MCF 10A (cell line): Measurements from ENCODE around the gene TSC2. TPM values are rescaled to one million over a fixed set of nuclear protein-coding genes. Genes with fewer than 3 reads are reported as not detected.

ENCODE experiments used
- BruUV-seq: library from RNA; stranded (reverse); fragments of 400-500 nt; replicated peaks from 2 replicates; lab custom pipeline; 2021; lab: Mats Ljungman, UMichigan
- CTCF ChIA-PET: fragments of 300-600 bp; sonication (Branson Sonifier 250); formaldehyde crosslinking; extraction: SDS; loops from one replicate; lab custom pipeline; 2021; ENCODE audit warnings: antibody characterized with exemption, inconsistent platforms; lab: Yijun Ruan, JAX
- POLR2A ChIA-PET: fragments of 300-600, 350-650 bp; sonication (Branson Sonifier 250); formaldehyde crosslinking; extraction: SDS; loops from one replicate; lab custom pipeline; 2020; ENCODE audit warnings: antibody characterized with exemption, inconsistent platforms; lab: Yijun Ruan, JAX
- DNase-seq: peaks from one replicate; pipeline ENCODE4 v3.0.0-alpha.2; 2018; ENCODE audit not compliant: unreplicated experiment
- H3K27ac Mint-ChIP-seq: one replicate; pipeline ENCODE4 v1.8.0; 2022; ENCODE audit warnings: mild to moderate bottlenecking, low read depth, mixed read lengths; ENCODE audit not compliant: unreplicated experiment
- H3K27me3 Mint-ChIP-seq: one replicate; pipeline ENCODE4 v1.8.0; 2022; ENCODE audit warnings: mixed read lengths; ENCODE audit not compliant: insufficient read depth, unreplicated experiment
- H3K36me3 Mint-ChIP-seq: one replicate; pipeline ENCODE4 v1.8.0; 2022; ENCODE audit warnings: mild to moderate bottlenecking, moderate library complexity, mixed read lengths; ENCODE audit not compliant: insufficient read depth, unreplicated experiment
- H3K4me1 Mint-ChIP-seq: one replicate; pipeline ENCODE4 v1.8.0; 2022; ENCODE audit warnings: mixed read lengths; ENCODE audit not compliant: insufficient read depth, unreplicated experiment
- H3K4me3 Mint-ChIP-seq: one replicate; pipeline ENCODE4 v1.8.0; 2022; ENCODE audit warnings: mild to moderate bottlenecking, moderate library complexity, mixed read lengths; ENCODE audit not compliant: unreplicated experiment
- H3K9me3 Mint-ChIP-seq: one replicate; pipeline ENCODE4 v1.8.0; 2022; ENCODE audit warnings: mixed read lengths; ENCODE audit not compliant: unreplicated experiment
- CTCF ChIP-seq: fragments of 200-600 bp; IDR thresholded peaks from one replicate; pipeline ENCODE4 v1.8.0; 2022; ENCODE audit warnings: antibody characterized with exemption, mild to moderate bottlenecking; ENCODE audit not compliant: unreplicated experiment
- intact Hi-C: fragments of 100-400 bp; cut with micrococcal nuclease; formaldehyde crosslinking; loops from 2 replicates; pipeline ENCODE4 v1.14.1; 2022
- total RNA-seq: library from RNA; stranded (reverse); gene quantifications from 2 replicates; pipeline ENCODE4 v1.2.3, GENCODE V29; 2022

TSC2 gene
- total RNA-seq, 1 experiment from 2014 or later: 99.8 TPM

- TF ChIP-seq CTCF: no peak
- H3K4me1 Mint-ChIP-seq: peaks cover 9% of the 10 kb centered on the region
- peak overlapping the region; percentile 70 for H3K4me3 Mint-ChIP-seq
- BruUV-seq: no TSS peak
- no peaks in the 10 kb centered on the region for H3K9me3 Mint-ChIP-seq
- H3K27me3 Mint-ChIP-seq: no peaks in the 10 kb centered on the region
- ChIA-PET CTCF (interaction anchor here (0.6 to 2.0 kb wide), 6 partner anchors 10 to 113 kb away, joined by 3 to 9 read pairs (median 3); no protein-coding TSS in a partner anchor), POLR2A (interaction anchor here (0.6 to 2.6 kb wide), 10 partner anchors 14 to 136 kb away, joined by 3 to 11 read pairs (median 4); partner anchors contain the start of genes NTHL1, TBL3 and TSC2)
- H3K27ac Mint-ChIP-seq: no peak overlapping the region
- intact Hi-C loops: no loop called here
- H3K36me3 Mint-ChIP-seq: peaks cover 12% of the 10 kb centered on the region
- DNase-seq: no peak
Measured at GRCh38 chr16:2027024-2028010, 20.5 kb upstream of the TSC2 start.

GRCh38 chr16:2028146-2028545 lies 19.6 kb upstream of the TSC2 start:
- no peak for DNase-seq
- H3K4me1 Mint-ChIP-seq: peaks cover under 1% of the 10 kb centered on the region
- H3K9me3 Mint-ChIP-seq: no peaks in the 10 kb centered on the region
- ChIA-PET CTCF (interaction anchor here (0.6 to 1.1 kb wide), 4 partner anchors 11 to 20 kb away, joined by 3 read pairs; no protein-coding TSS in a partner anchor), POLR2A (interaction anchor here (0.6 to 2.6 kb wide), 6 partner anchors 13 to 132 kb away, joined by 3 to 11 read pairs (median 4); partner anchors contain the start of genes NTHL1, TBL3 and TSC2)
- no peak for TF ChIP-seq CTCF
- H3K36me3 Mint-ChIP-seq: peaks cover 7% of the 10 kb centered on the region
- H3K27me3 Mint-ChIP-seq: no peaks in the 10 kb centered on the region
- peak overlapping the region; percentile 70 for H3K4me3 Mint-ChIP-seq
- no peak overlapping the region for H3K27ac Mint-ChIP-seq
- BruUV-seq: no TSS peak
- intact Hi-C loops: no loop called here

- no peaks in the 10 kb centered on the region for H3K4me1 Mint-ChIP-seq
- ChIA-PET POLR2A (interaction anchor here (2.0 to 2.6 kb wide), 2 partner anchors 19 to 21 kb away, joined by 5 to 11 read pairs; partner anchors contain the start of genes NTHL1 and TSC2), CTCF (interaction anchor here (1.1 kb wide), 1 partner anchor 18 kb away, joined by 3 read pairs; no protein-coding TSS in a partner anchor)
- H3K27me3 Mint-ChIP-seq: no peaks in the 10 kb centered on the region
- H3K4me3 Mint-ChIP-seq: no peak overlapping the region
- peaks cover 7% of the 10 kb centered on the region for H3K36me3 Mint-ChIP-seq
- TF ChIP-seq CTCF: no peak
- no peaks in the 10 kb centered on the region for H3K9me3 Mint-ChIP-seq
- no TSS peak for BruUV-seq
- no peak for DNase-seq
- H3K27ac Mint-ChIP-seq: no peak overlapping the region
- intact Hi-C loops: no loop called here
Measured at GRCh38 chr16:2028620-2029220, 19.1 kb upstream of the TSC2 start.
